ENCODE data around the gene NOP14. TPM values are rescaled to one million over a fixed set of nuclear protein-coding genes. Genes with fewer than 3 reads are reported as not detected.
"Not testable (repeated sequence)": the region's sequence is repeated elsewhere in the genome, so short reads cannot be mapped to it uniquely, and the experiment has no call there.

Gene NOP14
- total RNA-seq, 4 donors from 2014 or later, result 18.2 to 39.6 (median 26.8) TPM

GRCh38 chr4:2948895-2949781 lies 14.1 kb downstream of the NOP14 start:
- 88 to 89% methylated on average over 14 of the region's 14 CpGs for WGBS, 2 donors
- Histone ChIP-seq H3K4me1 (no peaks in the 10 kb centered on the region), H3K27me3 (no peaks in the 10 kb centered on the region), H3K9me3 (no peaks in the 10 kb centered on the region), H3K27ac (no peak overlapping the region), H3K4me3 (no peak overlapping the region), H3K36me3 (peaks cover 4 to 99% (median 49%) of the 10 kb centered on the region in 3 donors)
- no peak for DNase-seq (ENCODE audit: low spot score in 2 of 2)
- TF ChIP-seq CTCF (IDR thresholded peaks at IDR 0.05) (peak in 4 of 5 experiments; percentile 12 to 27 (median 20)), POLR2A (IDR thresholded peaks at IDR 0.05) (no peak)

DNA sequence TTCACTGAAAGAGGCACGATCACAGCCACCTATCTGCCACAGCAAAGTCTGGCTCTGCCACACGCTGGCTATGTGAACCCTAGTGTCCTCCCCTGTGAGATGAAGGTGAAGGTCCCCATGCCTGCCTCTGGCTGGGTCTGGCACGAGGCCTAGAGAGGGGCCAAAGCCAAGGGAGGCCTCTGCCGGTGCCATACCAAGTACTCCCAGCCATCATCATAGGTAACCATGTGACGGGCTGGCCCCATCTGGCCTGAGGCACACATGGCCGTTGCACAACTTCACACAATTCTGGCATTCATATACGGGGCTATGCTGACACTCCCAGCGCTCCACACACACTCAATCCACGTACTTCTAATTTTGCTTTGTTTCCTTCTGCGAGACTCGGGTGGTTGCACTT lies 15.3 kb downstream of the NOP14 start:
- DNase-seq (ENCODE audit: low spot score in 2 of 2), result no peak
- Histone ChIP-seq H3K4me1 (peaks cover 0 to 2% (median 0%) of the 10 kb centered on the region in 4 donors), H3K36me3 (peaks cover 4 to 99% (median 38%) of the 10 kb centered on the region in 3 donors), H3K27me3 (no peaks in the 10 kb centered on the region), H3K9me3 (no peaks in the 10 kb centered on the region), H3K27ac (no peak overlapping the region), H3K4me3 (no peak overlapping the region)
- WGBS, 2 donors, result 72 to 73% methylated on average over 8 to 11 of the region's 11 CpGs
- no peak for TF ChIP-seq POLR2A (IDR thresholded peaks at IDR 0.05)
- TF ChIP-seq EP300 (IDR thresholded peaks at IDR 0.05), result no peak
- no peak for TF ChIP-seq CTCF (IDR thresholded peaks at IDR 0.05)

DNA sequence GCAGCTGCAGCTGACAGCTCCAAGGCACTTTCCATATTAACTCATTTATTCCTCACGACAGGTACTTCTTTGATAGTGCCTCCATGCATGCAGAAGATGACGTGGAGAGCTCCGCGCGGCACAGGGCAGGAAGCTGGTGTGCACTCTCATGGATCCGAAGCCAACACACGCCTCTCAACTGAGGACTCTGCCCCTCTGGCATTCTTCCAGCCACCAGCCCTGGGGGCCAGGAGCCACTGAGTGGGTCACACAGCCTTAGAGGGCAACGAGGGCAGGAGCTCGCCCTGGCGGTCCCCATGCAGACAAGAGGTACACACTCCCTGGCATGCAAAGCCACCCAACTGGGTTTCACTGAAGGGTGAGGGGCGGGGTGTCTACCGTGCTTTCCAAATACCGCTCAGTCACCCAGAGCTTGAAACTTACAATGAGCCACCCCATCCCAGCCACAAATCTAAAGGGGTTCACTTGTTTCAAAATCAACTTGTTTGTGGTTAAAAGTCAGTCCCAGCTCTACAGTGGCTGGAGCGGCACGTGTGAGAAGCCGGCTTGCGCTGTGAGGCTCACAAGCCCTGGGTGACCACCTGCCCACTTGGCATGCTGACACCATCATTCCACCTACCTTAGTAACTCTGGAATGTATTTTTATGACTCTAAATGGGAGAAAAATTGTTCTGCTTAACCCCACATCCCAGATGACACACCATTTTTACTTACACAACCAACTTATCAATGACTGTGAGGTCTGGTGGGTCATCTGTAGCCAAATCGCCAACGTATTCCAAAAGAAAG lies 16.2 kb downstream of the NOP14 start:
- peaks cover 4 to 99% (median 38%) of the 10 kb centered on the region in 3 donors for H3K36me3 ChIP-seq
- H3K4me3 ChIP-seq, result no peak overlapping the region
- no peak for DNase-seq (ENCODE audit: low spot score in 2 of 2)
- 84 to 92% methylated on average over 19 of the region's 19 CpGs for WGBS, 2 donors
- H3K9me3 ChIP-seq, result no peaks in the 10 kb centered on the region
- H3K27me3 ChIP-seq, result no peaks in the 10 kb centered on the region
- no peak overlapping the region for H3K27ac ChIP-seq
- H3K4me1 ChIP-seq, result peaks cover 0 to 3% (median 0%) of the 10 kb centered on the region in 4 donors
- TF ChIP-seq EP300 (IDR thresholded peaks at IDR 0.05) (no peak), POLR2A (IDR thresholded peaks at IDR 0.05) (no peak), CTCF (IDR thresholded peaks at IDR 0.05) (no peak)

DNA sequence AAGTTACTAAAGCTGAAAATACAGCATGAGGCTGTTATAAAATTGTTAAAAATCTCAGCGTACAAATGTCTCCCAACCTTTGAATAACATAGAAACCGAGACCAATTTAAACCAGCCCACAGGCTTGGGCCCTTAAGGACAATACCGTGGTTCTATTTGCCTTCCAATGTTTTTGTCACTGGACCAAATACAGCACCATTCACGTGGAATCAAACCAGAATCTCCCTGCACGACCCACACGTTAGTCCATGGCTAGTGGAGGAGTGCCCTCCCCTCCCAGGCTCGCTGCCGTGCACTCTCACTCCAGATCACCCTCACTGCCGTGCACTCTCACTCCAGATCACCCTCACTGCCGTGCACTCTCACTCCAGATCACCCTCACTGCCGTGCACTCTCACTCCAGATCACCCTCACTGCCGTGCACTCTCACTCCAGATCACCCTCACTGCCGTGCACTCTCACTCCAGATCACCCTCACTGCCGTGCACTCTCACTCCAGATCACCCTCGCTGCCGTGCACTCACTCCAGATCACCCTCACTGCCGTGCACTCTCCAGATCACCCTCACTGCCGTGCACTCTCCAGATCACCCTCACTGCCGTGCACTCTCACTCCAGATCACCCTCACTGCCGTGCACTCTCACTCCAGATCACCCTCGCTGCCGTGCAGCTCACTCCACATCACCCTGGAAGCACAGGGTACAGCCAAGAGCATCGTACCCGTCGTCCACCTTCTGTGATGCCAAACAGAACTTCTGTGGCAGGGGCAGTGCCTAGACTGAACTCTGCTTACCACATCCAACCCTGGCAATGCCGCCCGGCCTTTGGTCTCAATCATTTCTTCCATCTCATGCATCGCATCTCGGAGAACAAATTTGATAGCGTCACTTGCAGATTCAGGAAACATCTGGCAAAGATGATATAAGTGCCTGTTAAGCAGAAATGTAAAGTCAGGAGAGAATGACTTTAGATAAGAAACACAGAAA lies 17.3 kb downstream of the NOP14 start:
- not testable (repeated sequence) for H3K4me3 ChIP-seq; H3K27me3 ChIP-seq; H3K9me3 ChIP-seq; DNase-seq (ENCODE audit: low spot score in 2 of 2); H3K4me1 ChIP-seq; H3K27ac ChIP-seq
- peaks cover 4 to 99% (median 28%) of the 10 kb centered on the region in 3 donors for H3K36me3 ChIP-seq
- WGBS, 2 donors, result 83 to 88% methylated on average over 27 of the region's 30 CpGs

Measured in tibial nerve (tissue), 4 donors.